Inflammatory macrophage treated with lipopolysaccharide for 4 hours (primary cell): ENCODE data around the gene PDPK1.
A peak's percentile ranks its signal among the peaks of the same experiment; 100 is the strongest.
"Not testable (repeated sequence)": the region's sequence is repeated elsewhere in the genome, so short reads cannot be mapped to it uniquely, and the experiment has no call there.

Experiments
- DNase-seq: peaks from one replicate; pipeline ENCODE4 v3.0.0-alpha.2; 2020

PDPK1 gene

GRCh38 chr16:2595393-2596205, 57.8 kb downstream of the PDPK1 start:
- peak; percentile 5 for DNase-seq

GRCh38 chr16:2596747-2597559, 59.1 kb downstream of the PDPK1 start:
- DNase-seq: no peak

- no peak for DNase-seq
These were observed 59.7 kb downstream of the PDPK1 start for GRCh38 chr16:2597560-2597902.

- DNase-seq: no peak
These were observed 60.4 kb downstream of the PDPK1 start for GRCh38 chr16:2598133-2598641.

DNA sequence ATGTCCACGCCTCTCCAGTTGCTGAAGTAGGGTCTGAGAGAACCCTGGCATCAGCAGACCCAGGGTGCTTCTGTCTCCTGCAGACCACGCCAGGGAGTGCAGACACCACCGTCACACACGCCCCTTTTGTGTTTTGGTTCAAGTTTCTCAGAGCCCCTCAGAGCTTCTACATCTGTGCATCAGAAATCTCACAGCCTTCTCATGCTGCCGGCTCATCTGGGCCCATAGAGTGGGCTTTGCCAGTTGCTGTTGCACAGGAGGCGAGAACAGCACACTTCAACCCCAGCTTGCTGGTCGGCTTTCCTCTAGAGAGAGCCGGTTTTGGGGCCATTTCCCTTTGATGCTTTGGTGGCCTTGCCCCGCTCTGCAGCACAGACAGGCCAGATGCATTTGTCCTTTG, 60.9 kb downstream of the PDPK1 start:
- DNase-seq: no peak

GRCh38 chr16:2599165-2599564, 61.3 kb downstream of the PDPK1 start:
- DNase-seq: not testable (repeated sequence)

GRCh38 chr16:2599785-2600184, 62.0 kb downstream of the PDPK1 start:
- not testable (repeated sequence) for DNase-seq

DNA sequence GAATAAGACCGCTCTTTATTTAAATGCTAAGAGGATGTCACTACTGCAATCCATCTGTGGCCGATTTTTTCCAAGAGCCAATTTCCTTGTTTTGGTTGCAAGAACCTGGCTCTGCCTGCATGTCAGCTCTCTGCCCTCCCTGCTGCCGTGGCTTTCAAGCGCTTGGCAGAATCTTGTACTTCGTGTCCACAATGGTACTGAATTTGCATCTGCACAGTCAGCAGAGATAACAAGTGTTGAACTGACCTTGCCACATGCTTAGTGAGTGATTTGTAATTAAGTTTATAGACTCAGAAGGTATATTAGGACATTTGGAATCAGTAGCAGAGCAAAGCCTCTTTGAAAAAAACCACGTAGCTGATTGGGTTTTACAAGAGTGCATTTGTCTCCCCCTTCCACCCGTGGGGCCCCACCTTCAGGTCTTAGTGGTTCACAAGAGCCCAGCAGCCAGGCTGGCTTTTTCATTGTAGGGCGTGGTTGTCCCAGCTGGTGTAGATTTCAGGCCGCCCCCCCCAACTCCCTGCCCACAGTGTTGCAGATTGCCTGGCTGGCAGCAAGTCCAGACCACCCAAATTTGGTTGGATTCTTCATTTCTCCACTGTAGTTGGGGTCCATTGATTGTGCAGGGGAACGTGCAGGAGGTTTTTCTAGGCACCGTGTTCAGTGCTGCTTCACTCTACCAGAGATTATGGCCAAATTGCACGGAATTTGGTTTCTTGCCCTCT, 63.6 kb downstream of the PDPK1 start:
- not testable (repeated sequence) for DNase-seq

GRCh38 chr16:2602175-2602574, 64.4 kb downstream of the PDPK1 start:
- not testable (repeated sequence) for DNase-seq

DNA sequence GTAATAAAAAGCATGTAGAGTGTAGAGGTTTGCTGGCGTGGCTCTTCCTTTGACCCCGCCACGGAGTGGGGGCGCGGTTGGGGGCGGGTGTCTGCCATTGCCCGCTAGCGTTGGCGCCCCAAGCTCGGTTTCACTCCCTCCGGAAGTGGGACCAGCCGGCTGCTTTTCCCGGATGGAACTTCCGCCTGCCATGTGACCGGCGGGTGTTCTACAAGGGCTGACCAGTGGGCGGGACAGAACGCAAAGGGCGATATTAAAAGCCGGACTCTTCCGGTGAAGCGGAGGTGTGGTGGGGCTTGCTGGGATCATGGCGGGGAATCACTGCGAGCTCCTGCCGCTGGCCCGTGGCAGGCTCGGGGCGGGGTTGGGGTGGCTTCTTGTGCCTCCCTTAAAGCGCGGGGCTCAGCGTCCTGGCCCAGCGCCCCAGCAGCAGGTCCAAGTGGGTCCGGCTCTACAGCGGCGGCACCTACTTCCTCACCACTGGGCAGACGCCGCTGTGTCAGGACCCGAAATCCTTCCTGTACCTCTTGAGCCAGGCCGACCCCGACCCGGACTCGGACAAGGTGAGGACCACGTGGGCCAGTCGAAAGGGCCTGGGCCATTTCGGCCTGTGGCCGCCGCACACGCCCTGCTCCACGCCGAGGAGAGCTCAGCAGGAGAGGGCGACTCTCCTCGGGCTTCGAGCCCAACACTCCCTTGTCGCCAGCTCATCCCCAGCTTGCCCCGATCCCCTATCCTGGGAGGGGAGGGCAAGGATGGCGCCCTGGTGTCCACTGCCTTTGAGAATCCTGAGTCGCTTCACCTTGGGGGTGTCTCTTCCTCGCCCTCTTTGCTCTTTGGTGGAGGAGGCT, 65.6 kb downstream of the PDPK1 start:
- DNase-seq: peak; percentile 98

DNA sequence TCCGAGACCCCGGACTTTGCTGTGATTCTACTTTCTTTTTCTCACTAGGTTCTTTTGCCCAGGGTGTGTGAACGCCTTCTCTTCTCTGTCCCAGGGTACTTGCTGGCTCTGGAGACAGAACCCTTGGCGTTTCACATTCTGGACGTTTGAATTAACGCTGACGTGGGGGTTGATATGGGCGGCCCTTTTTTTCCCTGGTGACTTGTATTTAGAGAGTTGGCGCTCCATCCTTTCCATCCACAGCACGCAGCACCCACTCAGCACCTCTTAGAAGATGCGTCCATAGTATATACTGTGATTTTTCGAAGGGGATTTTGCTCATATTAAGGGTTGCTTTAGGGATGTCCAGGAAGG, 66.2 kb downstream of the PDPK1 start:
- DNase-seq: peak; percentile 13

DNA sequence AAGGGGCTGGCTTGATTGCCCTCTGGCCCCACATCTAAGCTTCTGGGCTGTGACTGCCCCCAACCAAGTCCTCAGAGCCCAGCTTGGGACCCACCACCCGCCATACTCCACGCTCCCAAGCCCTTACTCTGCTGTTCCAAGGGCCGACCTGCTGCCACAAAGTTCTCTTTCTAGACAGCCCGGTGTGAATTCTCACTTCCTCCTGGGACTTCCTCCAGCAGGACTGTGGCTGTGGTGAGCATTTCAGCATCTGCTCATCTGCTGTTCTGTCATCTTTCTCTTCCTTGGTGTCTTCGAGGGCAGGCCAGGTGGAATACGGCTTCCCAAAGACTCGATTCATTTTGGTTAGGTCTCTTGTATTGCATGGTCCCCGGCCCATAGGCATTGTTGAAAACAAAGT, 69.0 kb downstream of the PDPK1 start:
- not testable (repeated sequence) for DNase-seq

DNA sequence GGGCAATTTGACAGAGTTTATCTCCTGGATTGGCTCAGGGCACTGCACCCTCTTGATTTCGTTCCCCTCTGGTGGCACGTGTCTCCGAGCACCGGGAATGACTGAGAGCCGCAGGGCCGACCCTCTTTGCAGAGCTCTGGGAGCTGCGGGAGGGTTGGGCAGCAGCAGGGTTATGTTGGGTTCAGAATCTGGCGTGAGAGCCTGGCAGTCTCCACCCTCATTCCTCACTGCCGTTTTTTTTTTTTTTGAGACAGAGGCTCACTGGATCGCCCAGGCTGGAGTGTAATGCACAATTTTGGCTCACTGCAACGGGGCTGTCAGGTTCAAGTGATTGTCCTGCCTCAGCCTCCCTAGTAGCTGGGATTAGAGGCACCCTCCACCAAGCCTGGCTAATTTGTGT, 71.5 kb downstream of the PDPK1 start:
- DNase-seq: not testable (repeated sequence)

DNA sequence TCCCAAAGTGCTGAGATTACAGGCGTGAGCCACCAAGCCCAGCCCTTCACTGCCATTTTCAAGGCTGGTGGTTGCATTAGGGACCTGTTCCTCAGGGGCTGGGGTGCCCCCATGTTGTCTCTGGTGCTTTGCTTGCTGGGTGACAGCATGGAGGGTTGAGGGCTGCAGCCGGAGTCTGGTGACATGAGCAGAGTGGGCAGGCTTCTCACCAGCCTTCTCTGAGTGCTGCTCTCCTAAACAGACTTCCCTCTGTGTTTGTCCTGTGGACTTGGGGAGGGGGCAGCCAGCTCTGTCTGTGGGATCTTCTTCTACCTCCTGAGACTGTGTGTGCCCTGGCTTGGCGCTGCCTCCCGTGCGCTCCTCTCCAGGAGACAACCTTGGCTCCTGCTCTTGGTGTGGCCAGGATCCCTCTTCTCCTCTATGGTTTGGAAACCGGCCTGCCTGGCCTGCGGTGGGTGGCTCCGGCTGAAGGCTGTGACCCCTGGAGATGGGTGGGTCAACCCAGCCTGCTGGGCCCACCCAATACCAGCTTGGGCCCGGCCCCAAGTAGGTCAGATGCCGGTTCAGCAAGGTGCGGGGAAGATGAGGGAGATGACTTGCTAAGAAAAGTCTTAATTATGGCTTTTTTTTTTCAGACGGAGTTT, 72.1 kb downstream of the PDPK1 start:
- DNase-seq: no peak

GRCh38 chr16:2610781-2611498, 73.1 kb downstream of the PDPK1 start:
- DNase-seq: no peak

- DNase-seq: no peak
These were observed 73.7 kb downstream of the PDPK1 start for GRCh38 chr16:2611499-2611862.

GRCh38 chr16:2611877-2612276, 74.1 kb downstream of the PDPK1 start:
- DNase-seq: not testable (repeated sequence)

DNA sequence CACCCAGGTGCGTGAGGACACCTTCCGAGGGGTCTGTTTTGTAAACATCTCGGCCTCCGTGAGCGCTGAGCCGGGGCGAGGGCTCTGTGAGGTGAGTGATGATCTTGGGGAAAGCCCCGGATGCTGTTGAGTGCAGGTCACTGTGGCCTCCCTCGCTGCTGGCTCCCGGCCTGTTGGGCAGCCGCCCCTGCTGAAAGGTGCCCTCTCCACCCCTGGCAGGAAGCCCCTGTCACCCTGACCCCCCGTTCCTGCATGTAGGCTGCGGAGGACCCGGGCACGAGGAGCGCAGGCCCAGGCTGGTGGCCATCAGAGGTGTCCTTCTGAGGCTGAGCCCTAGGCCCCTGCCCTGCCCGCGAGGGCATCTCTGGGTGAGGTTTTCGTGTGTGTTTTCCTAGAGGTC, 75.4 kb downstream of the PDPK1 start:
- DNase-seq: not testable (repeated sequence)

DNA sequence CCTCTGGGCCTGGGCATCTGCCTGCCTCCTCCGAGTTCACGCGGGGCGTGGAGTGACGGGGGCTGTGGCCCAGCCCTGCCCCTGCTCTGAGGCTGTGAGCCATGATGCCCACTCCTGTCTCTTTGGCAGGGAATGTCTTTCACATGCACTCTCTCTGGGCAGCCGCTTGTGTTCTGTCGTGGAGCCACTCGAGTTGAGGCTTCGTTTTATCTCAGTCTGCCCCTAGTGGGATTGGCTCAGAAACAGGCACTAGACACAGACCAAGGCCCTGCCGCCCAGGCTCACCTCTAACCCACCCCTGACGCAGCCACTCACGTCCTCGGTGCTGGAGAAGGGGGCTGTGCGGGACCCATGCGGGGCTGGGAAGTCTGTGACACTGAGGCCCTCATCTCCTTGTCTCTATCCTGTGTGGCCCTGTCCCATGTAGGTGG, 77.0 kb downstream of the PDPK1 start:
- DNase-seq: no peak

- DNase-seq: not testable (repeated sequence)
These were observed 81.1 kb downstream of the PDPK1 start for GRCh38 chr16:2618964-2619363.

DNA sequence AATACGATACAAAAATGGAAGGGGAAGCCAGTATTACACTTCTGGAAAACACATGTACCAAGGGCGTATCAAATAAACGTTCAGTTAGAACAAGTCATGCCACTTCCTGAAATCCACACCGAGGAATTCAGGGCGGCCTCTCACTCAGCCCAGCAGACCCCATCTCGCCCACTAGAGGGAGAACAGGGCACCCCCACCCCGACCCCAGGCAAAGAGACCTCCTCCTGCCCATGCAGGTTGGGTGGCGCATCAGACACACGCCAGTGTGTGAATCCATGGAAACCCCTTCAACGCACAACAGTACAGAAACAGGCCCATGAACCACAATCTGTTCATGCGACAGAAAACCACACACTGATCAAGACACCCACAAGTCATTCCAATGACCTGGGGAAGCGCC, 81.8 kb downstream of the PDPK1 start:
- DNase-seq: not testable (repeated sequence)
